PC-9 (cell line): Measurements from ENCODE around the gene PKHD1. TPM values are rescaled to one million over a fixed set of nuclear protein-coding genes. Genes with fewer than 3 reads are reported as not detected.

ENCODE experiments used
- BruUV-seq: library from RNA; stranded (reverse); fragments of 400-500 nt; replicated peaks from 2 replicates; lab custom pipeline; 2021; lab: Mats Ljungman, UMichigan
- CTCF ChIA-PET: fragments of 300-600 bp; sonication (Branson Sonifier 250); formaldehyde crosslinking; loops from one replicate; lab custom pipeline; 2022; ENCODE audit warnings: antibody characterized with exemption; lab: Charles Lee
- POLR2A ChIA-PET: fragments of 300-600 bp; sonication (Branson Sonifier 250); formaldehyde crosslinking; loops from one replicate; lab custom pipeline; 2022; ENCODE audit warnings: antibody characterized with exemption; ENCODE audit not compliant: unreplicated experiment; lab: Charles Lee
- DNase-seq, 2 experiments: peaks; one replicate each; pipeline versions ENCODE4 v3.0.0 to v3.0.0-alpha.2; 2015 to 2022; ENCODE audit warnings: mixed read lengths in 1 of 2
- H2AFZ ChIP-seq: fragments of 200-600 bp; sonication (generic); 2 replicates; pipeline ENCODE4 v1.8.1; 2017; ENCODE audit warnings: antibody characterized with exemption
- H3F3A ChIP-seq: fragments of 200-600 bp; sonication (generic); 2 replicates; pipeline ENCODE4 v1.8.1; 2017; ENCODE audit warnings: antibody characterized with exemption, mild to moderate bottlenecking, low read depth; ENCODE audit not compliant: insufficient read depth
- H3K27ac ChIP-seq: fragments of 200-600 bp; sonication (generic); 2 replicates; pipeline ENCODE4 v1.6.1; 2016; ENCODE audit warnings: mixed run types
- H3K27me3 ChIP-seq: fragments of 200-600 bp; sonication (generic); 2 replicates; pipeline ENCODE4 v1.6.1; 2016; ENCODE audit warnings: low read depth, mixed run types; ENCODE audit not compliant: insufficient read depth
- H3K36me3 ChIP-seq: fragments of 200-600 bp; sonication (generic); 2 replicates; pipeline ENCODE4 v1.6.1; 2016; ENCODE audit warnings: low read depth, mixed run types
- H3K4me1 ChIP-seq: fragments of 200-600 bp; sonication (generic); replicated peaks from 2 replicates; pipeline ENCODE4 v1.6.1; 2016; ENCODE audit warnings: mixed run types; ENCODE audit not compliant: insufficient read depth
- H3K4me2 ChIP-seq: fragments of 200-600 bp; sonication (generic); 2 replicates; pipeline ENCODE4 v1.6.1; 2017; ENCODE audit warnings: mixed run types
- H3K4me3 ChIP-seq: fragments of 200-600 bp; sonication (generic); 2 replicates; pipeline ENCODE4 v1.6.1; 2016; ENCODE audit warnings: mixed run types
- H3K79me2 ChIP-seq: fragments of 200-600 bp; sonication (generic); 2 replicates; pipeline ENCODE4 v1.6.1; 2017; ENCODE audit warnings: low read depth, mixed run types
- H3K9me2 ChIP-seq: fragments of 200-600 bp; sonication (generic); 2 replicates; pipeline ENCODE4 v1.8.1; 2017; ENCODE audit warnings: mild to moderate bottlenecking; ENCODE audit not compliant: insufficient read depth
- H3K9me3 ChIP-seq: fragments of 200-600 bp; sonication (generic); 2 replicates; pipeline ENCODE4 v1.8.1; 2016; ENCODE audit warnings: low read depth; ENCODE audit not compliant: insufficient read depth
- H4K20me1 ChIP-seq: fragments of 200-600 bp; sonication (generic); 2 replicates; pipeline ENCODE4 v1.8.1; 2017; ENCODE audit not compliant: insufficient read depth
- CTCF ChIP-seq: fragments of 200-600 bp; sonication (generic); conservative IDR thresholded peaks from 2 replicates; pipeline ENCODE4 v1.6.1; 2017; ENCODE audit warnings: mixed run types, antibody characterized with exemption, mild to moderate bottlenecking, moderate library complexity
- EZH2 ChIP-seq: fragments of 200-600 bp; sonication (generic); IDR thresholded peaks from 2 replicates; pipeline ENCODE4 v1.8.0; 2017; ENCODE audit warnings: antibody characterized with exemption, low read depth
- intact Hi-C: fragments of 100-400 bp; cut with micrococcal nuclease; formaldehyde crosslinking; loops from one replicate; pipeline ENCODE4 v1.10.0; 2022; ENCODE audit not compliant: unreplicated experiment
- total RNA-seq: library from RNA; stranded (reverse); gene quantifications from 2 replicates; pipeline ENCODE4 v1.2.3, GENCODE V29; 2021

PKHD1 gene
- total RNA-seq, 1 experiment from 2014 or later = not detected

DNA sequence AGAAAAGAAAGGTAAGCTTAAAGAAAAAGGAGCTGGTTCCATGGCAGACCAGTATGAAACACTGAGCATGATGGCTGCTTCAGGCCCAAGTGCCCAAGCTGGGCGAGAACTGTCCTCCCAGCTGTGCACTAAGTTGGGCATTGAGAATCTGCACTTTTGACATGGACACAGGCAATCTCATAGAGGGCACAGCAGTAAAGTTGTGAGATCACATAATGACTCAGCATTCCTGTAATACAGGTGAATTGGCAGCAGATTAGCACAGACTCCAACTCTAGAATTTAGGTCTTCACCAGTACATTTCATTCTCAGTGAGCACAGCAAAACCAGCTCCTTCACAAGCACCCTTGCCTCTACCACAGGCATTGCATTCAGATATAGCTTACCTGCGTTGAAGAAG, 343.4 kb downstream of the PKHD1 start:
- no TSS peak for BruUV-seq
- H3K9me3 ChIP-seq = no peaks in the 10 kb centered on the region
- CTCF ChIA-PET = no interaction called here
- no peak overlapping the region for H3K4me2 ChIP-seq
- no peaks in the 10 kb centered on the region for H3K9me2 ChIP-seq
- POLR2A ChIA-PET = no interaction called here
- no peaks in the 10 kb centered on the region for H3K36me3 ChIP-seq
- intact Hi-C loops = no loop called here
- H3K4me3 ChIP-seq = no peak overlapping the region
- no peaks in the 10 kb centered on the region for H3K27me3 ChIP-seq
- no peaks in the 10 kb centered on the region for H4K20me1 ChIP-seq
- no peaks in the 10 kb centered on the region for H3F3A ChIP-seq
- H3K27ac ChIP-seq = no peak overlapping the region
- TF ChIP-seq EZH2 (no peak), CTCF (no peak)
- no peaks in the 10 kb centered on the region for H3K79me2 ChIP-seq
- H2AFZ ChIP-seq = no peak overlapping the region
- no peaks in the 10 kb centered on the region for H3K4me1 ChIP-seq
- no peak for DNase-seq

GRCh38 chr6:51740658-51741057, 346.8 kb downstream of the PKHD1 start:
- CTCF ChIA-PET = no interaction called here

GRCh38 chr6:51738614-51739013, 348.8 kb downstream of the PKHD1 start:
- no peaks in the 10 kb centered on the region for H3F3A ChIP-seq
- intact Hi-C loops = no loop called here
- H3K79me2 ChIP-seq = no peaks in the 10 kb centered on the region
- H3K36me3 ChIP-seq = no peaks in the 10 kb centered on the region
- H2AFZ ChIP-seq = no peak overlapping the region
- no peak for DNase-seq
- H3K27ac ChIP-seq = no peak overlapping the region
- 0 out of 2 replicates have a peak, but pooled peaks cover 2% of the 10 kb centered on the region for H3K9me2 ChIP-seq
- H3K27me3 ChIP-seq = no peaks in the 10 kb centered on the region
- TF ChIP-seq CTCF = no peak
- TF ChIP-seq EZH2 = no peak
- BruUV-seq = no TSS peak
- no peak overlapping the region for H3K4me3 ChIP-seq
- H3K9me3 ChIP-seq = no peaks in the 10 kb centered on the region
- ChIA-PET CTCF (no interaction called here), POLR2A (no interaction called here)
- H3K4me1 ChIP-seq = no peaks in the 10 kb centered on the region
- H4K20me1 ChIP-seq = no peaks in the 10 kb centered on the region
- no peak overlapping the region for H3K4me2 ChIP-seq

More at GRCh38 chr6:51740658-51741057, 346.8 kb downstream of the PKHD1 start:
- POLR2A ChIA-PET = no interaction called here
- H3K79me2 ChIP-seq = no peaks in the 10 kb centered on the region
- DNase-seq = no peak
- H3K27me3 ChIP-seq = no peaks in the 10 kb centered on the region
- no peak overlapping the region for H2AFZ ChIP-seq
- no peak overlapping the region for H3K4me2 ChIP-seq
- H3K27ac ChIP-seq = no peak overlapping the region
- H3K4me3 ChIP-seq = no peak overlapping the region
- no peaks in the 10 kb centered on the region for H3K36me3 ChIP-seq
- no peaks in the 10 kb centered on the region for H3K9me3 ChIP-seq
- BruUV-seq = no TSS peak
- no peaks in the 10 kb centered on the region for H4K20me1 ChIP-seq
- H3K4me1 ChIP-seq = no peaks in the 10 kb centered on the region
- H3K9me2 ChIP-seq = no peaks in the 10 kb centered on the region
- H3F3A ChIP-seq = no peaks in the 10 kb centered on the region
- intact Hi-C loops = no loop called here
- no peak for TF ChIP-seq EZH2
